Prostate gland (tissue), 2 donors: ENCODE measurements around the gene CPNE9.

ENCODE experiments used
- CTCF ChIP-seq, 4 experiments: fragments of 200-600 bp in 2 of 4; fragments of 450-650 bp in 2 of 4; sonication (generic) in 2 of 4; IDR thresholded peaks; 1 replicate in 3 of 4; 2 replicates in 1 of 4; pipeline ENCODE4 v1.5.1; 2016 to 2019; ENCODE audit warnings: antibody characterized with exemption in 4 of 4, mild to moderate bottlenecking in 2 of 4, moderate library complexity in 2 of 4
- POLR2A ChIP-seq: fragments of 450-650 bp; IDR thresholded peaks from one replicate; pipeline ENCODE4 v1.6.1; 2016; ENCODE audit warnings: antibody characterized with exemption, mild to moderate bottlenecking
- POLR2AphosphoS5 ChIP-seq: sonication (generic); formaldehyde crosslinking; IDR thresholded peaks from one replicate; pipeline ENCODE4 v1.6.1; 2017; ENCODE audit warnings: antibody characterized with exemption

- TF ChIP-seq CTCF (IDR thresholded peaks at IDR 0.05): no peak
- TF ChIP-seq POLR2A: no peak
- TF ChIP-seq POLR2AphosphoS5: no peak
These were observed 44.4 kb downstream of the CPNE9 start for GRCh38 chr3:9748031-9748430.
